Measurements from ENCODE around the gene MACF1. TPM values are rescaled to one million over a fixed set of nuclear protein-coding genes. Genes with fewer than 3 reads are reported as not detected.

MACF1 gene
- total and polyA plus RNA-seq, 2 of the 13 experiments (the other 11 are each of a cell fraction or from before 2014, with no cell fraction given): 36.7 to 65.4 TPM

DNA sequence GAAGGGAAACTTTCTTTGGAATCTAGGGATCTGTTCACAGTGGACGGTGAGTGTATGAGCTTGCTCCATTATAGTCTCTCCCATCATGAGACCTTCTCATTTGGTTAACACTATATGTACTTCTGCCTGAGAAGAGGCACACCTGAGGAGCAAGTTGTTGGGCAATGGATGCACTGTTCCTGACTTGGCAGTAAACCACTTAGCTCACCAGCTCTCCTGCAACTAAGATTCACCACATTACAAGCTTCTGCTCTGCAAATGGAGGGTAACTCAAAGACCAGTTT, 10.2 kb downstream of the MACF1 start:
- intact Hi-C loops (cut with micrococcal nuclease; ENCODE audit: unreplicated experiment): no loop called here
- no peak for TF ChIP-seq ZNF530 (CRISPR knock-in tag; IDR thresholded peaks at IDR 0.05; ENCODE audit: low read depth)
- TF ChIP-seq SMAD3 (CRISPR knock-in tag; IDR thresholded peaks at IDR 0.05): no peak
- TF ChIP-seq, protein P1, sequence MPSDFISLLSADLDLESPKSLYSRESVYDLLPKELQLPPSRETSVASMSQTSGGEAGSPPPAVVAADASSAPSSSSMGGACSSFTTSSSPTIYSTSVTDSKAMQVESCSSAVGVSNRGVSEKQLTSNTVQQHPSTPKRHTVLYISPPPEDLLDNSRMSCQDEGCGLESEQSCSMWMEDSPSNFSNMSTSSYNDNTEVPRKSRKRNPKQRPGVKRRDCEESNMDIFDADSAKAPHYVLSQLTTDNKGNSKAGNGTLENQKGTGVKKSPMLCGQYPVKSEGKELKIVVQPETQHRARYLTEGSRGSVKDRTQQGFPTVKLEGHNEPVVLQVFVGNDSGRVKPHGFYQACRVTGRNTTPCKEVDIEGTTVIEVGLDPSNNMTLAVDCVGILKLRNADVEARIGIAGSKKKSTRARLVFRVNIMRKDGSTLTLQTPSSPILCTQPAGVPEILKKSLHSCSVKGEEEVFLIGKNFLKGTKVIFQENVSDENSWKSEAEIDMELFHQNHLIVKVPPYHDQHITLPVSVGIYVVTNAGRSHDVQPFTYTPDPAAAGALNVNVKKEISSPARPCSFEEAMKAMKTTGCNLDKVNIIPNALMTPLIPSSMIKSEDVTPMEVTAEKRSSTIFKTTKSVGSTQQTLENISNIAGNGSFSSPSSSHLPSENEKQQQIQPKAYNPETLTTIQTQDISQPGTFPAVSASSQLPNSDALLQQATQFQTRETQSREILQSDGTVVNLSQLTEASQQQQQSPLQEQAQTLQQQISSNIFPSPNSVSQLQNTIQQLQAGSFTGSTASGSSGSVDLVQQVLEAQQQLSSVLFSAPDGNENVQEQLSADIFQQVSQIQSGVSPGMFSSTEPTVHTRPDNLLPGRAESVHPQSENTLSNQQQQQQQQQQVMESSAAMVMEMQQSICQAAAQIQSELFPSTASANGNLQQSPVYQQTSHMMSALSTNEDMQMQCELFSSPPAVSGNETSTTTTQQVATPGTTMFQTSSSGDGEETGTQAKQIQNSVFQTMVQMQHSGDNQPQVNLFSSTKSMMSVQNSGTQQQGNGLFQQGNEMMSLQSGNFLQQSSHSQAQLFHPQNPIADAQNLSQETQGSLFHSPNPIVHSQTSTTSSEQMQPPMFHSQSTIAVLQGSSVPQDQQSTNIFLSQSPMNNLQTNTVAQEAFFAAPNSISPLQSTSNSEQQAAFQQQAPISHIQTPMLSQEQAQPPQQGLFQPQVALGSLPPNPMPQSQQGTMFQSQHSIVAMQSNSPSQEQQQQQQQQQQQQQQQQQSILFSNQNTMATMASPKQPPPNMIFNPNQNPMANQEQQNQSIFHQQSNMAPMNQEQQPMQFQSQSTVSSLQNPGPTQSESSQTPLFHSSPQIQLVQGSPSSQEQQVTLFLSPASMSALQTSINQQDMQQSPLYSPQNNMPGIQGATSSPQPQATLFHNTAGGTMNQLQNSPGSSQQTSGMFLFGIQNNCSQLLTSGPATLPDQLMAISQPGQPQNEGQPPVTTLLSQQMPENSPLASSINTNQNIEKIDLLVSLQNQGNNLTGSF (CRISPR knock-in tag; IDR thresholded peaks at IDR 0.05): no peak
- TF ChIP-seq CEBPB (IDR thresholded peaks at IDR 0.05; ENCODE audit: borderline replicate concordance, low read depth, low read length): no peak
- TF ChIP-seq, protein P2, sequence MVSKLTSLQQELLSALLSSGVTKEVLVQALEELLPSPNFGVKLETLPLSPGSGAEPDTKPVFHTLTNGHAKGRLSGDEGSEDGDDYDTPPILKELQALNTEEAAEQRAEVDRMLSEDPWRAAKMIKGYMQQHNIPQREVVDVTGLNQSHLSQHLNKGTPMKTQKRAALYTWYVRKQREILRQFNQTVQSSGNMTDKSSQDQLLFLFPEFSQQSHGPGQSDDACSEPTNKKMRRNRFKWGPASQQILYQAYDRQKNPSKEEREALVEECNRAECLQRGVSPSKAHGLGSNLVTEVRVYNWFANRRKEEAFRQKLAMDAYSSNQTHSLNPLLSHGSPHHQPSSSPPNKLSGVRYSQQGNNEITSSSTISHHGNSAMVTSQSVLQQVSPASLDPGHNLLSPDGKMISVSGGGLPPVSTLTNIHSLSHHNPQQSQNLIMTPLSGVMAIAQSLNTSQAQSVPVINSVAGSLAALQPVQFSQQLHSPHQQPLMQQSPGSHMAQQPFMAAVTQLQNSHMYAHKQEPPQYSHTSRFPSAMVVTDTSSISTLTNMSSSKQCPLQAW (CRISPR knock-in tag; IDR thresholded peaks at IDR 0.05): no peak
- TF ChIP-seq PPARG (CRISPR knock-in tag; conservative IDR thresholded peaks at IDR 0.05): 0 out of 2 replicates have a peak, but pooled peaks have one; percentile 3
- no peak for TF ChIP-seq U2AF2 (IDR thresholded peaks at IDR 0.05; ENCODE audit: low read depth, low read length)
- TF ChIP-seq, protein P3, sequence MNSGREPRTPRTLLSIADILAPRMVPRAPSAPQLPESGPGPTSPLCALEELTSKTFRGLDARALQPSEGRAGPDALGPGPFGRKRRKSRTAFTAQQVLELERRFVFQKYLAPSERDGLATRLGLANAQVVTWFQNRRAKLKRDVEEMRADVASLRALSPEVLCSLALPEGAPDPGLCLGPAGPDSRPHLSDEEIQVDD (CRISPR knock-in tag; IDR thresholded peaks at IDR 0.05; ENCODE audit: borderline replicate concordance): no peak
- TF ChIP-seq, protein P4, sequence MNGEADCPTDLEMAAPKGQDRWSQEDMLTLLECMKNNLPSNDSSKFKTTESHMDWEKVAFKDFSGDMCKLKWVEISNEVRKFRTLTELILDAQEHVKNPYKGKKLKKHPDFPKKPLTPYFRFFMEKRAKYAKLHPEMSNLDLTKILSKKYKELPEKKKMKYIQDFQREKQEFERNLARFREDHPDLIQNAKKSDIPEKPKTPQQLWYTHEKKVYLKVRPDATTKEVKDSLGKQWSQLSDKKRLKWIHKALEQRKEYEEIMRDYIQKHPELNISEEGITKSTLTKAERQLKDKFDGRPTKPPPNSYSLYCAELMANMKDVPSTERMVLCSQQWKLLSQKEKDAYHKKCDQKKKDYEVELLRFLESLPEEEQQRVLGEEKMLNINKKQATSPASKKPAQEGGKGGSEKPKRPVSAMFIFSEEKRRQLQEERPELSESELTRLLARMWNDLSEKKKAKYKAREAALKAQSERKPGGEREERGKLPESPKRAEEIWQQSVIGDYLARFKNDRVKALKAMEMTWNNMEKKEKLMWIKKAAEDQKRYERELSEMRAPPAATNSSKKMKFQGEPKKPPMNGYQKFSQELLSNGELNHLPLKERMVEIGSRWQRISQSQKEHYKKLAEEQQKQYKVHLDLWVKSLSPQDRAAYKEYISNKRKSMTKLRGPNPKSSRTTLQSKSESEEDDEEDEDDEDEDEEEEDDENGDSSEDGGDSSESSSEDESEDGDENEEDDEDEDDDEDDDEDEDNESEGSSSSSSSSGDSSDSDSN (CRISPR knock-in tag; IDR thresholded peaks at IDR 0.05): no peak; the same call in 1 of the 2 replicates
- TF ChIP-seq ATF7-NPFF (CRISPR knock-in tag; IDR thresholded peaks at IDR 0.05; ENCODE audit: low read depth): no peak
- no peak for TF ChIP-seq ZFP62 (CRISPR knock-in tag; IDR thresholded peaks at IDR 0.05)
- TF ChIP-seq, protein P5, sequence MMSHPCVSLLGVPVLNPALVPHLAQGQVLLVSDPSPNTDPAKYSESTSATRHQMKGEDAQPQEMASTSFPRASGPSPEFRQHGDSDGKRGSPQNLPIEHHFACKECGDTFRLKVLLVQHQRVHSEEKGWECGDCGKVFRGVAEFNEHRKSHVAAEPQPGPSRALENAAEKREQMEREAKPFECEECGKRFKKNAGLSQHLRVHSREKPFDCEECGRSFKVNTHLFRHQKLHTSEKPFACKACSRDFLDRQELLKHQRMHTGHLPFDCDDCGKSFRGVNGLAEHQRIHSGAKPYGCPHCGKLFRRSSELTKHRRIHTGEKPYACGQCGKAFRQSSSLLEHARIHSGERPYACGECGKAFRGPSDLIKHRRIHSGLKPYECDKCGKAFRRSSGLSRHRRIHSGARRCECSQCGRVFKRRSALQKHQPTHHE (CRISPR knock-in tag; IDR thresholded peaks at IDR 0.05; ENCODE audit: borderline replicate concordance): no peak

More for the DNA sequence above, 10.2 kb downstream of the MACF1 start:
- peak overlapping the region; percentile 93 for H3K27ac ChIP-seq (ENCODE audit: extremely low read length, insufficient read depth, low read length)
- WGBS (ENCODE audit: low lambda C conversion rate): no CpG with 5 or more reads among the region's 1 CpG
- H3K4me3 ChIP-seq (replicated peaks in 1 of 3; ENCODE audit: insufficient read depth in 1 of 3, low read depth in 2 of 3, low read length in 3 of 3): peak overlapping the region in 2 of 3 experiments; percentile 48 to 68; a peak in 5 of 6 replicates
- ATAC-seq: no peak
- DNase-seq (ENCODE audit: low spot score): no peak
- H2AFZ ChIP-seq (ENCODE audit: low read length): no peak overlapping the region
- peak; percentile 43 for FAIRE-seq
- H3K79me2 ChIP-seq (ENCODE audit: insufficient read depth, low read length): peaks cover 15% of the 10 kb centered on the region
- peak overlapping the region; percentile 96 for H3K4me2 ChIP-seq (ENCODE audit: low read depth, low read length)
- CTCF ChIA-PET (ENCODE audit: low intra/inter-chr PET ratio, low total read pairs): no interaction called here
- peaks cover 70% of the 10 kb centered on the region for H3K4me1 ChIP-seq (ENCODE audit: insufficient read depth, low read length)
- H4K20me1 ChIP-seq (ENCODE audit: insufficient read depth, low read length): peaks cover 12% of the 10 kb centered on the region
- POLR2A ChIA-PET: interaction anchor here (1.5 to 2.0 kb wide), 5 partner anchors 23 to 109 kb away, joined by 6 to 10 read pairs (median 9); no protein-coding TSS in a partner anchor
- no peaks in the 10 kb centered on the region; a peak in 1 of 5 replicates for H3K36me3 ChIP-seq (replicated peaks in 1 of 2; ENCODE audit: control insufficient read depth in 1 of 2, insufficient read depth in 2 of 2, low read length in 2 of 2)
- TSS peak; percentile 62 for BruUV-seq (replicated peaks)
- H3K9ac ChIP-seq (ENCODE audit: insufficient read depth, low read depth, low read length): peak overlapping the region; percentile 68
- H3K27me3 ChIP-seq (ENCODE audit: control insufficient read depth in 1 of 2, insufficient read depth in 2 of 2, low read length in 2 of 2): no peaks in the 10 kb centered on the region
- in situ Hi-C loops (cut with HindIII; ENCODE audit: extremely low pct_ligation_motif_present, low pct_unique_long_range_greater_than_20kb): no loop called here
- no peaks in the 10 kb centered on the region for H3K9me3 ChIP-seq (ENCODE audit: low read length)

All from HepG2 (cell line).